GM12878 (cell line): ENCODE measurements around the gene RBPMS2. TPM values are rescaled to one million over a fixed set of nuclear protein-coding genes. Genes with fewer than 3 reads are reported as not detected.
A peak's percentile ranks its signal among the peaks of the same experiment; 100 is the strongest.

Experiments
- ATAC-seq: fragments of 200-7000 bp; cut with Tn5 transposase; 3 replicates; pipeline ENCODE4 v1.9.1; 2020; ENCODE audit warnings: mild to moderate bottlenecking, moderate library complexity
- BruUV-seq: library from RNA; stranded (reverse); fragments of 400-500 nt; replicated peaks from 2 replicates; lab custom pipeline; 2021; lab: Mats Ljungman, UMichigan
- CTCF ChIA-PET: fragments of 300-600 bp; sonication (Branson Sonifier 250); formaldehyde crosslinking; extraction: SDS; loops from one replicate; lab custom pipeline; 2021; ENCODE audit warnings: inconsistent platforms; lab: Yijun Ruan, JAX
- POLR2A ChIA-PET: fragments of 350-600 bp; formaldehyde crosslinking; extraction: SDS; loops from one replicate; lab custom pipeline; 2021; ENCODE audit warnings: inconsistent platforms; lab: Charles Lee
- RAD21 ChIA-PET: fragments of 300-600 bp; sonication (Branson Sonifier 250); formaldehyde crosslinking; loops from one replicate; lab custom pipeline; 2023; ENCODE audit warnings: antibody characterized with exemption; ENCODE audit not compliant: unreplicated experiment; lab: Charles Lee
- SMC1A ChIA-PET: fragments of 300-600 bp; sonication (Branson Sonifier 250); formaldehyde crosslinking; loops from one replicate; lab custom pipeline; 2023; ENCODE audit not compliant: unreplicated experiment, uncharacterized antibody; lab: Charles Lee
- DNase-seq: peaks from one replicate; pipeline ENCODE4 v3.0.0-alpha.2; 2011; ENCODE audit warnings: low read depth, low spot score
- FAIRE-seq: peaks from 3 replicates; lab custom pipeline; 2011; peaks lifted over from hg19 to GRCh38; lab: Jason Lieb, UNC
- H2AFZ ChIP-seq: 2 replicates; pipeline ENCODE4 v1.6.0; 2011; ENCODE audit warnings: low read depth, low read length, control low read depth; ENCODE audit not compliant: control insufficient read depth
- H3K27ac ChIP-seq: 2 replicates; pipeline ENCODE4 v1.5.1; 2011; ENCODE audit warnings: control low read depth; ENCODE audit not compliant: control insufficient read depth, insufficient read depth
- H3K27me3 ChIP-seq, 2 experiments: replicated peaks in 1 of 2; 2 replicates each; pipeline versions ENCODE4 v1.6.0 to v1.6.1; 2011; ENCODE audit warnings: low read length in 1 of 2; ENCODE audit not compliant: control insufficient read depth in 2 of 2, insufficient read depth in 2 of 2
- H3K36me3 ChIP-seq, 2 experiments: 2 replicates each; pipeline ENCODE4 v1.5.1; 2011; ENCODE audit warnings: low read length in 1 of 2; ENCODE audit not compliant: control insufficient read depth in 2 of 2, insufficient read depth in 2 of 2
- H3K4me1 ChIP-seq: 2 replicates; pipeline ENCODE4 v1.6.1; 2011; ENCODE audit warnings: mild to moderate bottlenecking, low read length, moderate library complexity, mixed read lengths; ENCODE audit not compliant: control insufficient read depth, insufficient read depth
- H3K4me2 ChIP-seq: 2 replicates; pipeline ENCODE4 v1.6.0; 2011; ENCODE audit warnings: control low read depth; ENCODE audit not compliant: control insufficient read depth, insufficient read depth
- H3K4me3 ChIP-seq: fragments of 200-600 bp; sonication (generic); 2 replicates; pipeline ENCODE4 v1.5.1; 2016
- H3K79me2 ChIP-seq: 2 replicates; pipeline ENCODE4 v1.6.0; 2011; ENCODE audit warnings: low read length; ENCODE audit not compliant: control insufficient read depth, insufficient read depth
- H3K9ac ChIP-seq: 2 replicates; pipeline ENCODE4 v1.8.0; 2011; ENCODE audit warnings: low read length, control low read depth, mixed read lengths; ENCODE audit not compliant: control insufficient read depth, insufficient read depth
- H3K9me3 ChIP-seq: replicated peaks from 3 replicates; pipeline ENCODE4 v1.5.1; 2011; ENCODE audit warnings: mild to moderate bottlenecking, low read length; ENCODE audit not compliant: control insufficient read depth, insufficient read depth
- H4K20me1 ChIP-seq: 2 replicates; pipeline ENCODE4 v1.6.0; 2011; ENCODE audit not compliant: control insufficient read depth, insufficient read depth
- ATF3 ChIP-seq: IDR thresholded peaks from 2 replicates; pipeline ENCODE4 v1.6.1; 2011; ENCODE audit warnings: low read depth, mild to moderate bottlenecking, low read length, moderate library complexity, borderline replicate concordance; ENCODE audit errors: extremely low read depth
- ATF7 ChIP-seq: fragments of 450-650 bp; IDR thresholded peaks from 2 replicates; pipeline ENCODE4 v1.6.1; 2016; ENCODE audit warnings: low read depth, mild to moderate bottlenecking
- BRCA1 ChIP-seq: IDR thresholded peaks from 2 replicates; pipeline ENCODE4 v1.6.1; 2011; ENCODE audit warnings: low read depth, low read length, improper control_type of control experiment
- CREM ChIP-seq: IDR thresholded peaks from 2 replicates; pipeline ENCODE4 v1.6.1; 2014; ENCODE audit warnings: antibody characterized with exemption, low read depth
- EP300 ChIP-seq, 2 experiments: fragments of 150-350 bp in 1 of 2; IDR thresholded peaks; 2 replicates each; pipeline ENCODE4 v1.6.1; 2011 to 2012; ENCODE audit warnings: low read depth in 2 of 2, low read length in 2 of 2, borderline replicate concordance in 1 of 2, improper control_type of control experiment in 1 of 2, inconsistent platforms in 1 of 2; ENCODE audit not compliant: control insufficient read depth in 1 of 2
- IKZF1 ChIP-seq: fragments of 450-650 bp; conservative IDR thresholded peaks from 2 replicates; pipeline ENCODE4 v1.6.1; 2017; ENCODE audit warnings: antibody characterized with exemption, mild to moderate bottlenecking
- NFIC ChIP-seq: IDR thresholded peaks from 2 replicates; pipeline ENCODE4 v1.6.1; 2012; ENCODE audit warnings: low read depth, mild to moderate bottlenecking, inconsistent platforms, low read length, moderate library complexity
- POLR2A ChIP-seq: IDR thresholded peaks from 2 replicates; pipeline ENCODE4 v1.6.1; 2011; ENCODE audit warnings: low read depth, mild to moderate bottlenecking, low read length
- POU2F2 ChIP-seq: IDR thresholded peaks from 3 replicates; pipeline ENCODE4 v1.6.1; 2011; ENCODE audit warnings: low read depth, mild to moderate bottlenecking, low read length, borderline replicate concordance
- SMARCA5 ChIP-seq: fragments of 450-650 bp; IDR thresholded peaks from 2 replicates; pipeline ENCODE4 v1.6.1; 2017; ENCODE audit warnings: mild to moderate bottlenecking
- in situ Hi-C: fragments of 300-500 bp; cut with MboI; formaldehyde crosslinking; loops from 9 replicates; pipeline ENCODE4 v1.14.3; 2018; ENCODE audit warnings: mixed read lengths
- intact Hi-C: fragments of 100-400 bp; cut with micrococcal nuclease; formaldehyde crosslinking; loops from one replicate; pipeline ENCODE4 v1.14.2; 2022; ENCODE audit not compliant: unreplicated experiment
- polyA plus RNA-seq, 11 experiments: library from polyadenylated mRNA; depleted of rRNA in 4 of 11; unstranded in 6 of 11; stranded (reverse) in 5 of 11; fragments of >200 nt; fragmentation: Nextera tagmentation in 4 of 11; fragmentation: Illumina TruSeq in 1 of 11; extraction: Ambion mirVana in 4 of 11; extraction: Trizol in 1 of 11; gene quantifications; 1 replicate in 1 of 11; 2 replicates in 10 of 11; pipeline versions ENCODE4 v1.2.1 to v1.2.3, GENCODE V29; 2011 to 2016; ENCODE audit warnings: inconsistent platforms in 2 of 11, missing spikeins in 2 of 11, low read depth in 1 of 11
- total RNA-seq, 4 experiments: library from RNA; depleted of rRNA in 3 of 4; stranded (reverse); fragments of >200 nt in 3 of 4; fragmentation: Illumina TruSeq in 1 of 4; extraction: Trizol in 1 of 4; gene quantifications; 2 replicates each; pipeline versions ENCODE4 v1.2.1 to v1.2.3, GENCODE V29; 2013 to 2021

Gene RBPMS2
- total and polyA plus RNA-seq, 10 of the 15 experiments (the other 5 are each of a cell fraction or from before 2014, with no cell fraction given): 0.06 to 0.31 (median 0.19) TPM; not detected in 3

GRCh38 chr15:64698823-64699222, 76.6 kb downstream of the RBPMS2 start:
- POLR2A ChIA-PET: no interaction called here
- CTCF ChIA-PET: interaction anchor here (0.5 to 6.7 kb wide), 7 partner anchors 8 to 102 kb away, joined by 3 to 65 read pairs (median 5); no protein-coding TSS in a partner anchor
- TF ChIP-seq NFIC (no peak), ATF7 (no peak), SMARCA5 (no peak), CREM (no peak), IKZF1 (no peak), BRCA1 (no peak), POU2F2 (no peak), EP300 (IDR thresholded peaks at IDR 0.05; ENCODE audit: borderline replicate concordance in 1 of 2, control insufficient read depth in 1 of 2, low read depth in 2 of 2, low read length in 2 of 2) (no peak), POLR2A (no peak), ATF3 (no peak)
- ATAC-seq (no peak), FAIRE-seq (no peak), DNase-seq (no peak)
- in situ Hi-C loops: no loop called here
- intact Hi-C loops: no loop called here
- Histone ChIP-seq H2AFZ (no peak overlapping the region), H3K79me2 (peaks cover 69% of the 10 kb centered on the region), H3K9ac (no peak overlapping the region), H3K4me2 (peak overlapping the region; percentile 52; the same call in 1 of the 2 replicates), H4K20me1 (peaks cover 3% of the 10 kb centered on the region; the same call in 1 of the 2 replicates), H3K4me3 (0 out of 2 replicates have a peak overlapping the region, but pooled peaks have one; percentile 24), H3K27me3 (no peaks in the 10 kb centered on the region), H3K36me3 (no peaks in the 10 kb centered on the region), H3K9me3 (no peaks in the 10 kb centered on the region), H3K27ac (no peak overlapping the region), H3K4me1 (peaks cover 41% of the 10 kb centered on the region)
- SMC1A ChIA-PET: interaction anchor here (0.7 to 5.6 kb wide), 4 partner anchors 9 to 48 kb away, joined by 3 to 41 read pairs (median 8); no protein-coding TSS in a partner anchor
- RAD21 ChIA-PET: interaction anchor here (1.2 to 6.1 kb wide), 3 partner anchors 29 to 235 kb away, joined by 4 to 41 read pairs (median 5); no protein-coding TSS in a partner anchor
- no TSS peak for BruUV-seq
